ENCODE results near the gene CHST13.

CHST13 gene

GRCh38 chr3:126554560-126555525 lies 30.9 kb downstream of the CHST13 start (continued):
- TF ChIP-seq SALL2 (tag by site-specific recombination; IDR thresholded peaks at IDR 0.05; ENCODE audit: borderline replicate concordance) (no peak), ZNF354C (tag by site-specific recombination; IDR thresholded peaks at IDR 0.05; ENCODE audit: borderline replicate concordance, low read depth) (no peak), ZNF112 (tag by site-specific recombination; IDR thresholded peaks at IDR 0.05) (no peak)

GRCh38 chr3:126555795-126556636 lies 32.1 kb downstream of the CHST13 start:
- Histone ChIP-seq H3K4me1 (ENCODE audit: control insufficient read depth, insufficient read depth, low read length) (no peaks in the 10 kb centered on the region), H3K36me3 (ENCODE audit: control insufficient read depth in 2 of 2, insufficient read depth in 1 of 2, low read length in 2 of 2) (no peaks in the 10 kb centered on the region), H3K4me3 (ENCODE audit: low read depth, low read length) (no peak overlapping the region), H3K27ac (ENCODE audit: extremely low read depth, low read depth, low read length) (no peak overlapping the region), H3K9me3 (ENCODE audit: control insufficient read depth, insufficient read depth, low read depth, low read length) (no peaks in the 10 kb centered on the region)
- CTCF ChIA-PET: no interaction called here
- TF ChIP-seq ZNF623 (tag by site-specific recombination; IDR thresholded peaks at IDR 0.05) (no peak), ZNF112 (tag by site-specific recombination; IDR thresholded peaks at IDR 0.05) (no peak), ZSCAN23 (tag by site-specific recombination; IDR thresholded peaks at IDR 0.05) (no peak), TCF7L2 (IDR thresholded peaks at IDR 0.05; ENCODE audit: borderline replicate concordance, low read depth, low read length) (no peak), ZNF37A (tag by site-specific recombination; IDR thresholded peaks at IDR 0.05) (no peak), GLI2 (tag by site-specific recombination; IDR thresholded peaks at IDR 0.05; ENCODE audit: borderline replicate concordance, low read depth) (no peak), ZNF792 (tag by site-specific recombination; IDR thresholded peaks at IDR 0.05) (no peak), ZNF169 (tag by site-specific recombination; IDR thresholded peaks at IDR 0.05) (no peak), KLF17 (tag by site-specific recombination; IDR thresholded peaks at IDR 0.05) (no peak), ZNF391 (tag by site-specific recombination; IDR thresholded peaks at IDR 0.05; ENCODE audit: borderline replicate concordance, low read depth) (no peak), ZNF521 (tag by site-specific recombination; IDR thresholded peaks at IDR 0.05) (no peak), ZBTB11 (tag by site-specific recombination; conservative IDR thresholded peaks at IDR 0.05; ENCODE audit: low read depth) (no peak), ZNF488 (tag by site-specific recombination; IDR thresholded peaks at IDR 0.05) (no peak)
- POLR2A ChIA-PET: no interaction called here
